Stimulated activated CD4-positive, alpha-beta T cell treated with anti-CD3 and anti-CD28 coated beads, Interleukin-1b, Interleukin-23, amount 100 ng/mL, for 1 hour (primary cell): ENCODE data around the gene ZNF30.
"Not testable (repeated sequence)": the region's sequence is repeated elsewhere in the genome, so short reads cannot be mapped to it uniquely, and the experiment has no call there.

ENCODE experiments used
- DNase-seq, 2 donors: peaks; one replicate each; pipeline ENCODE4 v3.0.0-alpha.2; 2020; ENCODE audit warnings: low read depth in 2 of 2

Gene ZNF30

GRCh38 chr19:34985249-34986022 is 58.7 kb downstream of the ZNF30 start:
- DNase-seq = no peak

DNA sequence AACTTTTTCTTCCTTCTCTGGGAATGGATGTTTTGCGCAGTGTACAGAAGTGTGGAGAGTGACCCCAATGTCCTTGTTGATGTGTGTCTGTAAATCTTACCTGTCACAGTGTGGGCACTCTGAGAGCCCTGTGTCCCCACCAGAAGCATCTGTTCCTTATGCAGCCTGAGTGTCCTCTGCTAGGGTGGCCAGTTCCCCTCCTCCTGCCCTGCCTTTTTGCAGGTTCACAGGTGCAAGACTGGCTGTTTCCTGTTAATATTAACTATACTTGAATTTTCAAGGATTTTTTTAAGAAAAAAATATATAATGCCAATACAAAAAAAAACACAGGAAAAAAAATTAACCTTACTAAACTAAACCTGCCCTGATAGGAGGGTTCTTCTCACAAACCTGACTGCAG is 61.4 kb downstream of the ZNF30 start:
- no peak for DNase-seq

- DNase-seq = no peak
Measured at GRCh38 chr19:34989298-34989697, 62.6 kb downstream of the ZNF30 start.

DNA sequence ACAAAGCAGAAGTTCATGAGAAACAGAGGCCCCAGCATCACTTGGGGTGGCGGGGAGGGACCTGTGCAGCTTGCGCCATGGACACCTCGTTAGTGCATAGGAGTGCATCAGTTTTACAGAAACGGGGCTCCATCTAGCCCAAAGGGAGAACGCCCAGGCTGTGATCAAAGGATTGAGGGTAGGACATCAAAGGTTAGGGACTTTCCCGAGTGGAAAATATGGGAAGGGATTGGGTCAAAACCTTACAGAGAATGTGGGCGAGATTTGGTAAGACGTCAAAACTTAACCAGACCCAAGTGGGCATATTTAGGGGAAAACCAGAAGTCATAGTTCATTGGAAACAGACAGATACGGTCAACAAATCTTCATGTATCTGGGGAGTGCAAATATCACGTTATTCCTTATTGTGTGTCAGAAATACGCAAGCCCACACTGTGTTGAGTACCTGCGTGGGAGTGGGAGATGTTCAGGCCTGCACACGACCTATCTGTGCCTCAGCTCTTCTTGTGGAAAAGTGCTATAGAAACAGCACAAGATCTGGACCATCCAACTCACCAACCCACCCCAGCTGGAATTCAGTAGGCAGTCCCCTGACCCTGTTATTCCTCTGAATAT is 64.0 kb downstream of the ZNF30 start:
- DNase-seq = no peak

DNA sequence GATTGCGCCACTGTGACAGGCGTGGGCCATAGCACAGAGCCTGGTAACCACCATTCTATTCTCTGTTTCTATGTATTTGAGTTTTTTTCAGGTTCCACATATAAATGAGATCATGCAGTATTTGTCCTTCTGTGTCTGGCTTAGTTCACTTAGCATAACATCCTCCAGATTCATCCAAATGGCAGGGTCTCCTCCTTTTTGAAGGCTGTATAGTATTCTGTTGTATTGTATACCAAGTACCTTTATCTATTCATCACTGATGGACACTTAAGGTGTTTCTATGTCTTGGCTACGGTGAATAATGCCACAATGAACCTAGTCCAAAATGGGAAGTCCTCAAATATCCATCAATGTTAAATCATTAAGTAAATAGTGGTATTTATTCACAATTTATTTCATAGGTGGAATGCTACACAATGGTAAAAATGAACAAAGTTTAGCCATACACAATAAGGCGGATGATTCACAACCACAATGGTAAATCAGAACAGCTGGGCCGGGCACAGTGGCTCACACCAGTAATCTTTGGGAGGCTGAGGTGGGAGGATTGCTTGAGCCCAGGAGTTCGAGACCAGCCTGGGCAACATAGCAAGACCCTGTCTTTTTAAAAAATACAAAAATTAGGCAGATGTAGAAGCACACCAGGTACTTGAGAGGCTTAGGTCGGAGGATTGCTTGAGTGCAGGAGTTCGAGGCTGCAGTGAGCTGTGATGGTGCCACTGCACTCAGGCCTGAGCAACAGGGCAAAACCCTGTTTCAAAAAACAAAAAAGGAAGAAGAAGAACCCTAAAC is 65.0 kb downstream of the ZNF30 start:
- no peak for DNase-seq

GRCh38 chr19:34992582-34992981 is 65.9 kb downstream of the ZNF30 start:
- DNase-seq = not testable (repeated sequence)

DNA sequence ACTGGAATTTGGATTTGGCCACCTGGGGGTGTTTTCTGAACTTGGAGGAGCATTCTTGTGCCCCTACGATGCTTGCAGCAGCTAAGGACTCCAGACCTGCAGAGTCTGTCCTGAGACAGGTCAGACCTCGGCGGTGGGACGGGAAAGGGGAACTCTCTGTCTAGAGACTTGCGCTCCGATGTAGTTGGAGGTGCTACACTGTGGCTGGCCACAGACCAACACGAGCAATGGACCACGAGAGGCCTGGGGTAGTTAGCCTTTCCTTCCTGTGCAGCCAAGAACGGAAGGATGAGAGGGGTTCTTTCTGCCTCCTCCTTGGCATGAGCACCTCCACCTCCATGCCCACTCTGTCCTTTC is 67.6 kb downstream of the ZNF30 start:
- no peak for DNase-seq
